Right renal pelvis (tissue), 4 donors: Measurements from ENCODE around the gene TMTC2. TPM values are rescaled to one million over a fixed set of nuclear protein-coding genes. Genes with fewer than 3 reads are reported as not detected.
"Not testable (repeated sequence)": the region's sequence is repeated elsewhere in the genome, so short reads cannot be mapped to it uniquely, and the experiment has no call there.

ENCODE experiments used
- DNase-seq, 4 donors: peaks; one replicate each; pipeline ENCODE4 v3.0.0-alpha.2; 2013; ENCODE audit warnings: low read depth in 4 of 4, low spot score in 3 of 4, missing footprints in 1 of 4
- polyA plus RNA-seq, 4 donors: library from polyadenylated mRNA; unstranded; fragments of 120-200 nt; gene quantifications; one replicate each; pipeline ENCODE4 v1.2.1, GENCODE V29; 2013; ENCODE audit not compliant: insufficient read length in 4 of 4

Gene TMTC2
- polyA plus RNA-seq, 4 donors, result 35.9 to 42.2 (median 38.1) TPM

- no peak for DNase-seq
Measured at GRCh38 chr12:82833481-82833880, 146.8 kb downstream of the TMTC2 start.

- no peak for DNase-seq
Measured at GRCh38 chr12:82835217-82835616, 148.5 kb downstream of the TMTC2 start.

GRCh38 chr12:82838131-82838551 is 151.4 kb downstream of the TMTC2 start:
- DNase-seq, result no peak

GRCh38 chr12:82838827-82839226 is 152.1 kb downstream of the TMTC2 start:
- no peak for DNase-seq

- DNase-seq, result no peak
Measured at GRCh38 chr12:82839796-82840195, 153.1 kb downstream of the TMTC2 start.

- no peak for DNase-seq
Measured at GRCh38 chr12:82841487-82841904, 154.8 kb downstream of the TMTC2 start.

GRCh38 chr12:82842480-82842879 is 155.8 kb downstream of the TMTC2 start:
- no peak for DNase-seq

GRCh38 chr12:82845076-82845475 is 158.4 kb downstream of the TMTC2 start:
- not testable (repeated sequence) for DNase-seq

- DNase-seq, result no peak
Measured at GRCh38 chr12:82848845-82849244, 162.1 kb downstream of the TMTC2 start.

GRCh38 chr12:82852529-82852928 is 165.8 kb downstream of the TMTC2 start:
- no peak for DNase-seq

GRCh38 chr12:82855872-82856271 is 169.2 kb downstream of the TMTC2 start:
- no peak for DNase-seq

- DNase-seq, result no peak
Measured at GRCh38 chr12:82857276-82857675, 170.6 kb downstream of the TMTC2 start.

- no peak for DNase-seq
Measured at GRCh38 chr12:82857911-82858533, 171.3 kb downstream of the TMTC2 start.

- no peak for DNase-seq
Measured at GRCh38 chr12:82858534-82858917, 171.8 kb downstream of the TMTC2 start.

- no peak for DNase-seq
Measured at GRCh38 chr12:82862069-82862841, 175.5 kb downstream of the TMTC2 start.

GRCh38 chr12:82862876-82863649 is 176.4 kb downstream of the TMTC2 start:
- DNase-seq, result no peak

GRCh38 chr12:82866227-82866775 is 179.6 kb downstream of the TMTC2 start:
- no peak for DNase-seq

- no peak for DNase-seq
Measured at GRCh38 chr12:82866946-82867345, 180.2 kb downstream of the TMTC2 start.

GRCh38 chr12:82867762-82868500 is 181.2 kb downstream of the TMTC2 start:
- no peak for DNase-seq

- no peak for DNase-seq
Measured at GRCh38 chr12:82870771-82871377, 184.2 kb downstream of the TMTC2 start.
